Hematopoietic multipotent progenitor cell treated with erythropoietin and hydrocortisone succinate and interleukin-3 and kit ligand, for 6 days (in vitro differentiated cells): ENCODE results near the gene KRTAP19-2.
"Not testable (repeated sequence)": the region's sequence is repeated elsewhere in the genome, so short reads cannot be mapped to it uniquely, and the experiment has no call there.

ENCODE experiments used
- DNase-seq: peaks from one replicate; pipeline ENCODE4 v3.0.0-alpha.2; 2015

KRTAP19-2 gene, protein sequence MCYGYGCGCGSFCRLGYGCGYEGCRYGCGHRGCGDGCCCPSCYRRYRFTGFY

DNA sequence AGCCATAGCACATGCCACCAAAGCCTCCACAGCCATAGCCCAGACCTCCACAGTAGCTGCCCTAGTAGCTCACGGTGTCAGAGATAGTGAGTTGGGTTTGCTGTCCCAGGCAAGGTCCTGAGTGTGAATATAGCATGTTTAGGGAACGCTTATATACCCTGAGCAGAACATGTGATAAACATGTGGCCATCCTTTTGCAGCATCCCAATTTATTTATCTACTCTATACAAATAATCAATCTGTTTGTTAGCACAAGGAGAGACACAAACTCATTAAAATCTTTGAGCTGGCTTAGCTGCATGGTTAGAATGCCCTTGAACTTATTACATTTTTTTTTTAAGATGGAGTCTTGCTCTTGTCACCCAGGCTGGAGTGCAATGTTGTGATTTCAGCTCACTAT lies at the start of gene KRTAP19-2:
Gene KRTAP19-2 (minus strand): TSS at position 101 of the 400 bp plus-strand sequence. CDS start 88 bp downstream, at position 13.
- no peak for DNase-seq

DNA sequence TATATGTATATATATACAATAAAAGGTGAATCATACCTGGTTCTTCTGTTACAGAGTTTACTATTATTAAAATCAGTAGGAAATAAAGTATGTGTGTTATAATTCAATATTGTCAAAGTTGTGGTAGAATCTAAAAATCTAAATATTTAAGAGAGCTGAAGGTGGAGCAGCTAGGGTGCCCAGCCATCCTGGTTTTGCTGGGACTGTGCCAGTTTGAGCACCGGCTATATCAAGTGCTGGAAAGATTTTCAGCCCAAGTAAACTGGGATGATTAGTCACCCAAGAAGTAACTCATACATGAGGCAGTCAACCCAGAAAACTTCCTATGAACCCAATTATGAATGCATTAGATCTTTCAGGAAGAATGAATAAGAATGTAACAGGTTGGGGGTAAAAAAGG lies 31.6 kb upstream of the KRTAP19-2 start:
- DNase-seq = no peak

DNA sequence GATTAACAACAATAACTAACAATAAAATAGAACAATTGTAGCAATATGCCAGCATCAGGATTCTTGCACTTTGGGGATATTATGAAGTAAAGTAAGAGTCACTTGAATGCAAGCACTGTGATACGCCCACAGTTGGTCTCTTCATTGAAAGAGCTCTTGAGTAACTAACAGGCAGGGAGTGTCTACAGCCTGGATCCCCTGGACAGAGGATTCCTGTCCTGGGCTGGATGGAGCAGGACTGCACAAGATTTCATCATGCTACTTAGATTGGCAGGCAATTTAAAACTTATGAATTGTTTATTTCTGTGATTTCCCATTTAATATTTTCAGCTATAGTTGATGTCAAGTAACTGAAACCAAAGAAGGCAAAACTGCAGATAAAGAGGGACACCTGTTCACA lies 28.4 kb upstream of the KRTAP19-2 start:
- DNase-seq = no peak

DNA sequence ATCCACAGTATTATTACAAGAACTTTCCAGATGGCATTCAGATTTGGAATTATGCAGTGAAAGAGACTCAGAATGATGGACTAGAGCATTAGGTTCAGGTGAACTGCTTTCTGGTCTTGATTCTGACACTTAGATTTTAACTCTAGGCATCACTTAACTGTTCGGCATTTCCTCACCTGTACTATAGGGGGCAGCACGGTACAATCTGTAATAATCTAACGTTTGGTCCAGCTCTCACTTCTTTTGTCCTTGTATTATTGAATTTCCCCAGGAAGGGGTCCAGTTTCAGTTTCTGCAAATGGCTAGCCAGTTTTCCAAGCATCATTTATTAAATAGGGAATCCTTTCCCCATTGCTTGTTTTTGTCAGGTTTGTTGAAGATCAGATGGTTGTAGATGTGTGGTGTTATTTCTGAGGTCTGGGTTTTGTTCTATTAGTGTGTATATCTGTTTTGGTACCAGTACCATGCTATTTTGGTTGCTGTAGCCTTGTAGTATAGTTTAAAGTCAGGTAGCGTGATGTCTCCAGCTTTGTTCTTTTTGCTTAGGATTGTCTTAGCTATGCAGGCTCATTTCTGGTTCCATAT lies 18.5 kb upstream of the KRTAP19-2 start:
- not testable (repeated sequence) for DNase-seq

DNA sequence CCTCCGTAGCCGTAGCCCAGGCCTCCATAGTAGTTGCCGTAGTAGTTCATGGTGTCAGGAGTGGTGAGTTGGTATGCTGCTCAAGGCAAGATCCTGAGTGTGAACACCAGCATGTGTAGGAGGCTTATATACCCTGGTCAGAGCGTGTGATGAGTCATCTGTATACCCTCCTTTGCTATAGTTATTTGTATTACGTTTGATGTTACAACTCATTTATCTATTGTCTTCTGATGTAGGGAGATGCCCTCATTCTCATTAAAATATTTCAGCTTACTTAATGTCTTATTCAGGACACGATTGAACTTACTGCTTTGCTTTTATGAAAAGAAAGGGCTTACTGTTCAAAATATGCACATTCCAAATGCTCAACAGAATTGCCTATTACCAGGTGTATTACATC lies 14.8 kb upstream of the KRTAP19-2 start, which contains the start of gene KRTAP19-5:
Gene KRTAP19-5 (minus strand): TSS at position 101 of the 400 bp plus-strand sequence. CDS start 51 bp downstream, at position 50.
- no peak for DNase-seq

DNA sequence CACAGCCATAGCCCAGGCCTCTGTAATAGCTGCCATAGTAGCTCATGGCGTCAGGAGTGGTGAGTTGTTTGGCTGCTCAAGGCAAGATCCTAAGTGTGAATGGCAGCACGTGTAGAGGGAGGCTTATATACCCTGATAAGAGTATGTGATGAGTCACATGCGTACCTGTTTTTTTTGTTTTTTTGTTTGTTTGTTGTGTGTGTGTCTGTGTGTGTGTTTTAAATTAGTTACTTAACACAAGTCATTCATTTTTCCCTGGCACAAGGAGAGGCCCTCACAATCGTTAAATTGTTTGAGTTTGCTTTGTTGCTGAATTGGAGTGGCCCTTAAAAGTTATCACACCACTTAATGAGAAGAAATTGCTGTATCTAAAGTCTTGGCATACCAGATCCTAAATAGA lies 9.8 kb upstream of the KRTAP19-2 start, which contains the start of gene KRTAP19-4:
Gene KRTAP19-4 (minus strand): TSS at position 101 of the 400 bp plus-strand sequence. CDS start 55 bp downstream, at position 46.
- DNase-seq = no peak

DNA sequence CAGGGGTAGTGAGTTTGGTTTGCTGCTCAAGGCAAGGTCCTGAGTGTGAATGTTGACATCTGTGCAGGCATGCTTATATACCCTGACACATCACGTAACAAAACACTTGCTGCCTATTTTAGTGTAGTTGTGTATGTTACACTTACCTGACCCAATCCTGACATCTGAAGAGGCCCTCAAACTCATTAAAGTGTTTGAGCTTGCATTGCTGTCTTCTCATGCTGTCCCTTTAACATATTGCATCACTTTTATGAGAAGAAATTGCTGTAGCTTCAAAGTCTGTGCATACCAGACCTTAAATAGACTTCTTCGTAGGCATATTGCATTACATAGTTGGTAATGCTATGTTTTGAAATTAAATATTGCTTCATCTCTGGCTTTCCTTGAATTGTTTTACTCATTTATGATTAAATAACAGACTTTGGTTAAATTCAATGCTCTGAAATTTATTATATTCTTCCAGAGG lies 4.8 kb upstream of the KRTAP19-2 start, which contains the start of gene KRTAP19-3:
Gene KRTAP19-3 (minus strand): TSS at position 51 of the 466 bp plus-strand sequence. CDS start 56 bp downstream, outside the sequence.
- no peak for DNase-seq

DNA sequence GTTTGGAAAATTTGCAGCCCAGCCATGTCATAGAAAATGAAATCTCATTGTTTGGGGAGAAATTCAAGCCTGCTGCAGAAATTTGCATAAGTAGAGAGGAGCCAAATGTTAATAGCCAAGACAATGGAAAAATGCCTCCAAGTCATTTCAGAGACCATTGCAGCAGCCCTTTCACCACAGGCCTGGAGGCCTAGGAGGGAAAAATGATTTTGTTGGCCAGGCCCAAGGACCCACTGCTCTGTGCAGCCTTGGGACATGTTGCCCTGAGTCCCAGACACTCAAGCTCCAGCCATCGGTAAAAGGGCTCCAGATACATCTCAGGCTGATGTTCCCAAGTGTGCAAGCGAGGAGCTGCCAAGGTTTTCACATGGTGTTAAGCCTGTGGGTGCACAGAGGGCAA lies 1.1 kb downstream of the KRTAP19-2 start:
- no peak for DNase-seq

DNA sequence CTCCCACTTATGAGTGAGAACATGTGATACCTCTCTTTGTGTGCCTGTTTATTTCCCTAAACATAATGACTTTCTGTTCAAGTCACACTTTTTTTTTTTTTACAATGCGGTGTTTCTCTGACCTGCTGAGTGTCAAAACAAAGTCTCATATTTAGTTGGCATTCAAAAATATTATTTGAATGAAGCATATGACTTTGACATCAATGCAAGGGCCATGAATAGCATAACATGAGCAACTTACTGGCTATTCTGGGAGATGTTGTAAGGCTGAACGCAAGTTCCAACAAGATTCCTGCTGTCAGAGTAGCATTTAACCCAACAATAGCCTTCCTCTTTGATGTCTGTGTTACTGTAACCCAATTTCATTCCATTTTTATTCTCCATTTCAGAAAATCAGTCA lies 5.1 kb downstream of the KRTAP19-2 start:
- no peak for DNase-seq

DNA sequence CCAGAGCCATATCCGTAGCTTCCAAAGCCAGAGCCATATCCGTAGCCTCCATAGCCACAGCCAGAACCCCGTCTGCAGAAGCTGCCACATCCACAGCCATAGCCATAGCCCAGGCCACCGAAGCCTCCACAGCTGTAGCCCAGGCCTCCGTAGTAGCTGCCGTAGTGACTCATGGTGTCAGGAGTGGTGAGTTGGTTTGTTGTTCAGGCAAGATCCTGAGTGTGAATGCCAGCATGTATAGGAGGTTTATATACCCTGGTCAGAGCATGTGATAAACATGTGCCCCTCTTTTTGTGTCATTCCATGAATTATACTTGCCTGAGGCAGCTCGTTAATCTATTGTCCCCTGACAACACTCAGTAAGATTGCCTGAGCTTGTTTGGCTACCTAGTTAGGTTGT lies 7.1 kb downstream of the KRTAP19-2 start, which contains the start of gene KRTAP19-1:
Gene KRTAP19-1 (minus strand): TSS at position 223 of the 400 bp plus-strand sequence. CDS start 50 bp downstream, at position 173.
- no peak for DNase-seq

DNA sequence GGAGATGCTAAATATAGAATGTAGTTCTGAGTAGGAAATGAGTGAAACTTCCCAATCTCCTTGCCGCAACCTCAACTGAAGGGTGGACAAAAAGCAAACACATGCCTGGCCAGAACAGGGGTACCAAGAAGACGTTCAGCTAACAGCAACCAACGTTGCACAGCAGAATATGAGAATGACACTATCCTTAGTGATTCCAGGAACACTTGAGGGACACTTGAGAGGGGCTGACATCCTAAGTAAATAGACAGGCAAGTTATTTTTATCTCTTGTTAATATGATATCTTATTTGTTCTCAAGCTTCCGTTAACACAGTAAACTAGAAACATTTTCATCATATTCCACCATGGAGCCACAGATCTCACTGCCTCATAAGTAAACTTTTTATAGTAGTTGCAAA lies 8.0 kb downstream of the KRTAP19-2 start:
- no peak for DNase-seq

DNA sequence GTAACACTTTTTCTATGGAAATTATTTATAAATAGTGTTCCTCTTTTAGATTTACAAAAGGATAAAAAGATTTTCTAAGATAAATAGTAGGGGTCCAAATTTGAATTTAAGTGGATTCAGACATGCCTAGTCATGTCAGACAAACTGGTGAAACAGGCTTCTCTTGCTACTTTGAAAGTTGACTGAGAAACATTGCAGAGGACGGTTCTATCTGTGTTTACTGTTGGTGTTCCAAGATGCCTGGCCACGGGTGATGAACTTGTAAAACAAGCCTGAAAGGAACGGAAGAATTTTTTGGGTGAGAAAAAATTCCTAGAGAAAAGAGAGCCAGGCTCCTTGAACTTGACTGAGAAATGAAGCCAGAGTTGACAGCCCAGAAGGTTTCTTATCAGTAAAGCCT lies 9.2 kb downstream of the KRTAP19-2 start:
- DNase-seq = no peak

DNA sequence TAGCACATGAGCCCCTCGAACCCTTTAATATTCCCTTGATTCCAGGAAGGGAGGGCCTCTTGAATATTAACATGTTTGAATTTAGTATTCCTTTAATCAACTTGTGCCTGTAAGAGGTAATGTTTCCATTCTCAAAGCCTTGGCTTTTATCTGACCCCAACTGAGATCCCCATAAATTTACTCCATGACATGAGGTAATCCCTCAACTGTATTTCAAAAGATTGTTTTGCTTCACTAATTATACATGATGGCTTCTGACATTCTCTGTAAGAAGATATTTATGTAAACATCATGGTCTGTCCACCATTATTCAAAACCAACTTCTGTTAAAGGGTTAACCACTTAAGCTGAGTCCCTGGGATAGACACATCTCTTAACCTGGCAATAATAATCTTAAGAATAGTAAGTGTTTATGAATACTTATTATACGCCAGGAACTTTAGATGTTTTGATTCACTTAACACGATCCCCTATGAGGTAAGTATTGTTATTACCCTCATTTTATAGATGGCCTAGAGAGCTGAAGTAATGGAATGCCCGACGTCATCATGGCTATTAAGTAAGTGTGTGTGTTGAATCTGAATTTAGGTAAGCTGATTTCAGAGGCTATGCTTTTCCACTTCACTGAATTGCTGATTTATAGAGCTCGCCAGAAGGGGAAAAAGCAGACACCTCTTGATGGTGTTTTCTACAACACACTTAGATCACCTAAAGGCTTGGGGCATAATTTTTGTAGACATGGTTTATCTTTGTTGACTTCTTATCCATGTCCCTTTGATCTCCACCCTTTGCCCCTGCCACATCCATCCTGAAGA lies 18.1 kb downstream of the KRTAP19-2 start:
- no peak for DNase-seq

DNA sequence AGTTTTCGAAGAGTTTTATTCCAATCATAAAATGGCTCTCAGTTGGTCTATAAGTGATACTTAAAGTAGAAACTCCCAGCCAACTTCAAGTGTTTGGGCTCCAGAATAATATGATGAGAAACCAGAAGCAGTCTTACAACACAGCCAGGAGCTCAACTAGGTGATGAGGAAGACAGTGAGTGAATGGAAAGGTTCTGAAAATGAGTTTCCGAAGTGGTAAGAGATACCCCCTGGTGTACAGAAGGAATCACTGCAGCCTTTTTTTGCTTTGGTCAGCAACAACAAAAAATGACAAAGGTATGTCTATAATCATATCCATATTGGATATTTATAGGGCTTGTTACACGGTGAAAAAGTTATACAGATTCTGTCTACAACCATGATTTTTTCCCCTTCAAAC lies 23.5 kb downstream of the KRTAP19-2 start:
- DNase-seq = peak; percentile 9

DNA sequence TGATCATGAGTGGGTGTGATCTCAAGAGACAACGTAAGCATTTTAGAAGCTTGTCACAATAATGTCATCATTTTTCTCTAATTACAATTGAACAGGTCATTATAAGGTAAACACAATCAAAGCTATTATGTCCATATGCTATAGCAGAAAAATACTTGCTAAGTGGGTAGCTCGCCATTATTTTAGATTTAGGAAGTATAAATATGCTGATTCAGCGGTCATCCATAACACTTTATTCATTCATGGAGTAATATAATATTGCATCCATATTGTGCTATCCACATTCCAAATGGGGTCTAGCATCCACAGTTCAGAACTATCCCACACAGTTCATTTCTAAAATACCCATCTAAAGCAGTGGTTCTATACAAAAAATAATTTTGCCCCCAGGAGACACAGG lies 38.7 kb downstream of the KRTAP19-2 start:
- DNase-seq = no peak

DNA sequence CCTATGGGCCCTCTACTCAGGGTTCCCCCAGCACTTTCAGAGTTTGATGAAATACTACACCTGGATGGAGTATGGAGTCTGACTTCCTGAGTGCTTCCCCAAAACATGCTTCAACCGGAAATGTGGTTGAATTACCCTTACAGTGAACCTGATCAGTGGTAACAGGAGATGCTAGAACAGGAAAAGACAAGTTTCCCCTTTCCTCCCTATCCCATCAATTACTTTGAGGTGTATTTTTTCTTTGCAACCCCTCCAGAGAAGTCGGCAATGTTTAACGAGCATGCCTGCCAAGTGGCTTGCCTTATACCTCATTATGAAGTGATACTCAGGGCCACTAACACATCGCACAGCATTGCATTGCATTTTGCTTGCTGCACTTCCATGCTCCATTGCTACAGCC lies 40.2 kb downstream of the KRTAP19-2 start:
- DNase-seq = no peak

DNA sequence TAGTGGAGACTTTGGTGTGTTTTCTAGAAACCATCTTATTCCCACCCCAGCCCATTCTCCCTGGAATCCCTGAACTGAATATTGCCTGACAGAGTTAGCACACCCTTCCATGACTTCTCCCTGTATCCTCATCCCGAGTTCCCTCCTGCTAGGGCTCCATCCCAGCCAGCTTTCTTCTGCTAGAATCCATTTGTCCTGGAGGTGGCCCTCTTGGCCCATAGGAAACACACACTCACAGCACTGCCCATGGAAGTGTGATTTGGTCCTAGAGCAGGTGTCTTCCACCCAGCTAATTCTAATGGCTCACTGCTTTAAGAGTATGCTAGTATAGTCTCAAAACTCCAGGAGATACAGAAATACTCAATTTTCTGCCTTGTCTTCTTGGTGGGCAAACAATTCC lies 43.0 kb downstream of the KRTAP19-2 start:
- no peak for DNase-seq

DNA sequence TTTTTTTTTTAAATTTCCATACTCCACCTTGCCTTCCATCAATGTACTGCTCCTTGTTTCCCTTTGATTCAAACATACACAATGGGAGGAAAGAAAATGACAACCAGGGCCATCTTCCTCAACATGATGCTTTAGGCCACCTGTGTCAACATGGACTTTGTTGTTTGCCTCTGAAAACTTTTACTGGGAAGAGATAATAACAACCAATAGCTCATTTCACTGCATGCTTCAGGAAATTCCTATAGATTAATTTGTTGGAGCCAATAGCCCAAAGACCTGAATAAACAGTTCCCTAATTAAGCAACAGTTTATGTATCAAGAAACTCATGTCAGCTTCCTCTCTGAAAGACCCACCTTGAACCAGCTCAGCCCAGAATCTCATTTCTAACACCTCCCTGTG lies 44.0 kb downstream of the KRTAP19-2 start:
- no peak for DNase-seq

DNA sequence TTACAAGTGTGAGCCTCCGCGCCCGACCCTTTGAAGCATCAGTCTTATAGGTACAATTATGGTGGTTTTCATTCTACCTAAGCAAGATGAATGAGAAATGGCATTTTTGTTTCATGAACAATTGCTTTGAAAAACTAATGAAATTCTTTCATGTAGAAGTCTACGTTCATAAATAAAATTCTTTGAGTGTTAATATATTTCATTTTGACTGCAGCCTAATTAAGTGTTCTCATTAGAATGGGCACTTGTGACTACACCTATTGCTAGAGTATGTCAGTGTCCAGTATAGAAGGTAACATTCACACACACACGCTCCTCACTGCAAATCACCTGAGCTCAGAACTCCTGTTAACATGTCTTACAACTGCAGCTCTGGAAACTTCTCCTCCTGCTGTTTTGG lies 47.3 kb downstream of the KRTAP19-2 start, which contains the start of gene KRTAP15-1:
Gene KRTAP15-1 (plus strand): TSS at position 301 of the 400 bp plus-strand sequence. CDS start 53 bp downstream, at position 354.
- no peak for DNase-seq
